HepG2 (cell line): ENCODE data around the gene SLC12A3. TPM values are rescaled to one million over a fixed set of nuclear protein-coding genes. Genes with fewer than 3 reads are reported as not detected.

Experiments
- BRCA1 ChIP-seq: sonication (generic); formaldehyde crosslinking; IDR thresholded peaks from 2 replicates; pipeline ENCODE4 v1.4.0; 2020; ENCODE audit warnings: missing genetic modification reagents
- CEBPB ChIP-seq: IDR thresholded peaks from 2 replicates; pipeline ENCODE4 v1.6.1; 2011; ENCODE audit warnings: low read depth, low read length, improper control_type of control experiment, borderline replicate concordance
- LCORL ChIP-seq, 2 experiments: fragments of 450-650 bp in 1 of 2; sonication (generic) in 1 of 2; formaldehyde crosslinking in 1 of 2; IDR thresholded peaks; 2 replicates each; pipeline versions ENCODE4 v1.5.0 to v1.6.1; 2017 to 2020; ENCODE audit warnings: antibody characterized with exemption in 1 of 2, missing genetic modification reagents in 1 of 2
- MAFK ChIP-seq, 2 experiments: IDR thresholded peaks in 1 of 2; conservative IDR thresholded peaks in 1 of 2; 2 replicates each; pipeline ENCODE4 v1.6.1; 2011; ENCODE audit warnings: improper control_type of control experiment in 2 of 2, low read length in 2 of 2
- MEIS2 ChIP-seq: sonication (generic); formaldehyde crosslinking; IDR thresholded peaks from 2 replicates; pipeline ENCODE4 v1.9.0; 2021; ENCODE audit warnings: mild to moderate bottlenecking, missing genetic modification reagents
- NCOA2 ChIP-seq: sonication (generic); formaldehyde crosslinking; IDR thresholded peaks from 2 replicates; pipeline ENCODE4 v1.8.0; 2022; ENCODE audit warnings: inconsistent platforms
- POLR2AphosphoS5 ChIP-seq: IDR thresholded peaks from 2 replicates; pipeline ENCODE4 v1.6.1; 2012; ENCODE audit warnings: low read depth, low read length
- SP2 ChIP-seq: sonication (generic); formaldehyde crosslinking; IDR thresholded peaks from 2 replicates; pipeline ENCODE4 v1.5.1; 2020; ENCODE audit warnings: mild to moderate bottlenecking, missing genetic modification reagents
- ZBTB1 ChIP-seq: sonication (generic); formaldehyde crosslinking; IDR thresholded peaks from 2 replicates; pipeline ENCODE4 v1.4.0; 2020; ENCODE audit warnings: missing genetic modification reagents, borderline replicate concordance
- ZNF12 ChIP-seq: sonication (generic); formaldehyde crosslinking; IDR thresholded peaks from 2 replicates; pipeline ENCODE4 v1.5.0; 2020; ENCODE audit warnings: missing genetic modification reagents
- ZNF121 ChIP-seq: sonication (generic); formaldehyde crosslinking; IDR thresholded peaks from 2 replicates; pipeline ENCODE4 v1.5.0; 2020; ENCODE audit warnings: mild to moderate bottlenecking, missing genetic modification reagents
- ZNF263 ChIP-seq: sonication (generic); formaldehyde crosslinking; IDR thresholded peaks from 2 replicates; pipeline ENCODE4 v1.4.0; 2020; ENCODE audit warnings: missing genetic modification reagents
- ZNF883 ChIP-seq: sonication (generic); formaldehyde crosslinking; IDR thresholded peaks from 2 replicates; pipeline ENCODE4 v1.5.1; 2020; ENCODE audit warnings: mild to moderate bottlenecking, missing genetic modification reagents; ENCODE audit errors: not compliant biosample characterization
- polyA plus RNA-seq, 8 experiments: library from polyadenylated mRNA; depleted of rRNA in 3 of 8; stranded (reverse) in 7 of 8; unstranded in 1 of 8; fragments of >200 nt; fragmentation: Illumina TruSeq in 4 of 8; extraction: Trizol in 4 of 8; gene quantifications; 2 replicates each; pipeline versions ENCODE4 v1.2.1 to v1.2.3, GENCODE V29; 2011 to 2016; ENCODE audit warnings: low read depth in 4 of 8, missing spikeins in 1 of 8, mixed read lengths in 1 of 8; ENCODE audit not compliant: insufficient read depth in 1 of 8
- total RNA-seq, 5 experiments: library from RNA; depleted of rRNA; stranded (reverse); fragments of >200 nt; fragmentation: Illumina TruSeq; extraction: Trizol; gene quantifications; 2 replicates each; pipeline ENCODE4 v1.2.3, GENCODE V29; 2016; ENCODE audit warnings: low read depth in 1 of 5
- TF ChIP-seq, protein P1 (sequence below): sonication (generic); formaldehyde crosslinking; IDR thresholded peaks from 2 replicates; pipeline ENCODE4 v1.4.0; 2020; ENCODE audit warnings: missing genetic modification reagents, mild to moderate bottlenecking, borderline replicate concordance
- TF ChIP-seq, protein P2 (sequence below): sonication (generic); formaldehyde crosslinking; IDR thresholded peaks from 2 replicates; pipeline ENCODE4 v1.4.0; 2020; ENCODE audit warnings: mild to moderate bottlenecking, missing genetic modification reagents
- TF ChIP-seq, protein P3 (sequence below): sonication (generic); formaldehyde crosslinking; IDR thresholded peaks from 2 replicates; pipeline ENCODE4 v1.5.0; 2020; ENCODE audit warnings: missing genetic modification reagents
- TF ChIP-seq, protein P4 (sequence below): sonication (generic); formaldehyde crosslinking; IDR thresholded peaks from 2 replicates; pipeline ENCODE4 v1.8.0; 2022; ENCODE audit warnings: missing genetic modification reagents, mild to moderate bottlenecking, inconsistent platforms, borderline replicate concordance
- TF ChIP-seq, protein P5 (sequence below): sonication (generic); formaldehyde crosslinking; IDR thresholded peaks from 2 replicates; pipeline ENCODE4 v1.8.1; 2023; ENCODE audit warnings: missing genetic modification reagents, inconsistent platforms, borderline replicate concordance

The SLC12A3 gene
- total and polyA plus RNA-seq, 2 of the 13 experiments (the other 11 are each of a cell fraction or from before 2014, with no cell fraction given): 6.2 TPM; not detected in 1

DNA sequence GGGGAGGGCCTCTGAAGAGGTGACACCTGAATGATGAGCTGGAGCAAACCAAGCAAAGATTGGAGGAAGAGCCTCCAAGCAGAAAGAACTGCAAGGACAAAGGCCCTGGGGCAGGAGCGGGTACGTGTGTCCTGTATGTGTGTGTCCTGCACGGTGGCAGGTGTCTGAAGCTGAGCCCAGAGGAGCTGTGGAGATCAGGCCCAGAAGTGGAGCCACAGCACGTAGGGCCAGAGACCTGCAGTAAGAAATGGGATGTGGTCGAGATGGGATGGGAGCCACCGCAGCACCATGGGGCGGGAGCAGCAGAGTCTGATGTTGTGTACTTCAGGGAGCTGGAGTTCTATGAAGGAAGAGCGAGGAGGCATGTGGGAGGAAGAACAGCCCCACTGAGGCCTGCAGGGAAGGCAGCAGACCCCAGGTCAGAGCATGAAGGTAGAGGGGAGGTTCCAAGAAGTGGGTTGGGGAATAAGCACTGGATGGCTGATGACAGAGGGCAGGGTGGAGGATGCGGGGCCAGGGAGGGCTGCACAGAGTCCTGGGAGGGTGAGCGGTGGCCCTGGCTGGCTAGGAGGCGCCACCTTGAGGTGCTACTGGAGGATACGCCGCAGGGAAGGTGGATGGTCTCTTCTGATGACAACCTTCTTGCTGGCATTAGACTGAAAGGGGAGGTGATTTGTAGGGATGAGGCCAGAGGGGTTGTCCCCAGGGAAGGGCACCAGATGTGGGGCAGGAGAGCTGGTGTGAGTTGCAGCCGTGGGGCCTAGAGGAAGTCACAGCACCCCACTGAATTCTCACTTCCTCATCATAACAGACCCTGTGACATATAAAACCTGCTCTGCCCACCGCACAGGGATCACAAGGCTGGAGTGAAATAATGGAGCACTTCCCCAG lies 86.1 kb downstream of the SLC12A3 start (continued):
- TF ChIP-seq, protein P1, sequence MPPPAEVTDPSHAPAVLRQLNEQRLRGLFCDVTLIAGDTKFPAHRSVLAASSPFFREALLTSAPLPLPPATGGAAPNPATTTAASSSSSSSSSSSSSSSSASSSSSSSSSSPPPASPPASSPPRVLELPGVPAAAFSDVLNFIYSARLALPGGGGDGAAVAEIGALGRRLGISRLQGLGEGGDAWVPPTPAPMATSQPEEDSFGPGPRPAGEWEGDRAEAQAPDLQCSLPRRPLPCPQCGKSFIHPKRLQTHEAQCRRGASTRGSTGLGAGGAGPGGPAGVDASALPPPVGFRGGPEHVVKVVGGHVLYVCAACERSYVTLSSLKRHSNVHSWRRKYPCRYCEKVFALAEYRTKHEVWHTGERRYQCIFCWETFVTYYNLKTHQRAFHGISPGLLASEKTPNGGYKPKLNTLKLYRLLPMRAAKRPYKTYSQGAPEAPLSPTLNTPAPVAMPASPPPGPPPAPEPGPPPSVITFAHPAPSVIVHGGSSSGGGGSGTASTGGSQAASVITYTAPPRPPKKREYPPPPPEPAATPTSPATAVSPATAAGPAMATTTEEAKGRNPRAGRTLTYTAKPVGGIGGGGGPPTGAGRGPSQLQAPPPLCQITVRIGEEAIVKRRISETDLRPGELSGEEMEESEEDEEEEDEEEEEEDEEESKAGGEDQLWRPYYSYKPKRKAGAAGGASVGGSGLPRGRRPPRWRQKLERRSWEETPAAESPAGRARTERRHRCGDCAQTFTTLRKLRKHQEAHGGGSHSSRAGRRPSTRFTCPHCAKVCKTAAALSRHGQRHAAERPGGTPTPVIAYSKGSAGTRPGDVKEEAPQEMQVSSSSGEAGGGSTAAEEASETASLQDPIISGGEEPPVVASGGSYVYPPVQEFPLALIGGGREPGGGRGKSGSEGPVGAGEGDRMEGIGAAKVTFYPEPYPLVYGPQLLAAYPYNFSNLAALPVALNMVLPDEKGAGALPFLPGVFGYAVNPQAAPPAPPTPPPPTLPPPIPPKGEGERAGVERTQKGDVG (CRISPR knock-in tag): peak; percentile 65; the same call in 1 of the 2 replicates
- TF ChIP-seq, protein P2, sequence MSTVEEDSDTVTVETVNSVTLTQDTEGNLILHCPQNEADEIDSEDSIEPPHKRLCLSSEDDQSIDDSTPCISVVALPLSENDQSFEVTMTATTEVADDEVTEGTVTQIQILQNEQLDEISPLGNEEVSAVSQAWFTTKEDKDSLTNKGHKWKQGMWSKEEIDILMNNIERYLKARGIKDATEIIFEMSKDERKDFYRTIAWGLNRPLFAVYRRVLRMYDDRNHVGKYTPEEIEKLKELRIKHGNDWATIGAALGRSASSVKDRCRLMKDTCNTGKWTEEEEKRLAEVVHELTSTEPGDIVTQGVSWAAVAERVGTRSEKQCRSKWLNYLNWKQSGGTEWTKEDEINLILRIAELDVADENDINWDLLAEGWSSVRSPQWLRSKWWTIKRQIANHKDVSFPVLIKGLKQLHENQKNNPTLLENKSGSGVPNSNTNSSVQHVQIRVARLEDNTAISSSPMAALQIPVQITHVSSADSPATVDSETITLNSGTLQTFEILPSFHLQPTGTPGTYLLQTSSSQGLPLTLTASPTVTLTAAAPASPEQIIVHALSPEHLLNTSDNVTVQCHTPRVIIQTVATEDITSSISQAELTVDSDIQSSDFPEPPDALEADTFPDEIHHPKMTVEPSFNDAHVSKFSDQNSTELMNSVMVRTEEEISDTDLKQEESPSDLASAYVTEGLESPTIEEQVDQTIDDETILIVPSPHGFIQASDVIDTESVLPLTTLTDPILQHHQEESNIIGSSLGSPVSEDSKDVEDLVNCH (CRISPR knock-in tag): no peak
- TF ChIP-seq ZNF12 (CRISPR knock-in tag) (no peak), ZNF121 (0 out of 2 replicates have a peak, but pooled peaks have one; percentile 29), ZBTB1 (CRISPR knock-in tag) (no peak), POLR2AphosphoS5 (no peak), LCORL (IDR thresholded peaks at IDR 0.05) (no peak), LCORL (CRISPR knock-in tag; IDR thresholded peaks at IDR 0.05) (no peak), SP2 (no peak), ZNF883 (CRISPR knock-in tag) (peak; percentile 32), CEBPB (no peak), BRCA1 (CRISPR knock-in tag) (no peak), NCOA2 (CRISPR knock-in tag) (peak; percentile 30; the same call in 1 of the 2 replicates), MEIS2 (CRISPR knock-in tag) (no peak), ZNF263 (CRISPR knock-in tag) (no peak; the same call in none of the 2 replicates), MAFK (conservative IDR thresholded peaks at IDR 0.05 in 1 of 2, IDR thresholded peaks at IDR 0.05 in 1 of 2; ENCODE audit: low read length in 2 of 2) (no peak)
- TF ChIP-seq, protein P3, sequence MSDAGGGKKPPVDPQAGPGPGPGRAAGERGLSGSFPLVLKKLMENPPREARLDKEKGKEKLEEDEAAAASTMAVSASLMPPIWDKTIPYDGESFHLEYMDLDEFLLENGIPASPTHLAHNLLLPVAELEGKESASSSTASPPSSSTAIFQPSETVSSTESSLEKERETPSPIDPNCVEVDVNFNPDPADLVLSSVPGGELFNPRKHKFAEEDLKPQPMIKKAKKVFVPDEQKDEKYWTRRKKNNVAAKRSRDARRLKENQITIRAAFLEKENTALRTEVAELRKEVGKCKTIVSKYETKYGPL (CRISPR knock-in tag): no peak
- TF ChIP-seq, protein P4, sequence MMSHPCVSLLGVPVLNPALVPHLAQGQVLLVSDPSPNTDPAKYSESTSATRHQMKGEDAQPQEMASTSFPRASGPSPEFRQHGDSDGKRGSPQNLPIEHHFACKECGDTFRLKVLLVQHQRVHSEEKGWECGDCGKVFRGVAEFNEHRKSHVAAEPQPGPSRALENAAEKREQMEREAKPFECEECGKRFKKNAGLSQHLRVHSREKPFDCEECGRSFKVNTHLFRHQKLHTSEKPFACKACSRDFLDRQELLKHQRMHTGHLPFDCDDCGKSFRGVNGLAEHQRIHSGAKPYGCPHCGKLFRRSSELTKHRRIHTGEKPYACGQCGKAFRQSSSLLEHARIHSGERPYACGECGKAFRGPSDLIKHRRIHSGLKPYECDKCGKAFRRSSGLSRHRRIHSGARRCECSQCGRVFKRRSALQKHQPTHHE (CRISPR knock-in tag): no peak
- TF ChIP-seq, protein P5, sequence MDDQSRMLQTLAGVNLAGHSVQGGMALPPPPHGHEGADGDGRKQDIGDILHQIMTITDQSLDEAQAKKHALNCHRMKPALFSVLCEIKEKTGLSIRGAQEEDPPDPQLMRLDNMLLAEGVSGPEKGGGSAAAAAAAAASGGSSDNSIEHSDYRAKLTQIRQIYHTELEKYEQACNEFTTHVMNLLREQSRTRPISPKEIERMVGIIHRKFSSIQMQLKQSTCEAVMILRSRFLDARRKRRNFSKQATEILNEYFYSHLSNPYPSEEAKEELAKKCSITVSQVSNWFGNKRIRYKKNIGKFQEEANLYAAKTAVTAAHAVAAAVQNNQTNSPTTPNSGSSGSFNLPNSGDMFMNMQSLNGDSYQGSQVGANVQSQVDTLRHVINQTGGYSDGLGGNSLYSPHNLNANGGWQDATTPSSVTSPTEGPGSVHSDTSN (CRISPR knock-in tag): no peak
